K562 (cell line): ENCODE data around the gene PDHX.

ENCODE experiments used
- AFF4 ChIP-seq: sonication (generic); formaldehyde crosslinking; IDR thresholded peaks from 2 replicates; pipeline ENCODE4 v1.8.0; 2023; ENCODE audit warnings: mild to moderate bottlenecking, missing genetic modification reagents
- CTCF ChIP-seq, 3 experiments: IDR thresholded peaks in 2 of 3; conservative IDR thresholded peaks in 1 of 3; 2 replicates each; pipeline ENCODE4 v1.5.1; 2011 to 2012; ENCODE audit warnings: low read length in 3 of 3, mild to moderate bottlenecking in 3 of 3, control low read depth in 2 of 3, improper control_type of control experiment in 1 of 3, inconsistent platforms in 1 of 3, low read depth in 1 of 3, mixed read lengths in 1 of 3, moderate library complexity in 1 of 3; ENCODE audit not compliant: insufficient read depth in 2 of 3
- E2F4 ChIP-seq: sonication (generic); formaldehyde crosslinking; IDR thresholded peaks from 2 replicates; pipeline ENCODE4 v1.8.0; 2022; ENCODE audit warnings: mild to moderate bottlenecking, low read depth, missing genetic modification reagents
- GATA2 ChIP-seq: sonication (generic); formaldehyde crosslinking; IDR thresholded peaks from 2 replicates; pipeline ENCODE4 v1.4.0; 2020; ENCODE audit warnings: mild to moderate bottlenecking, missing genetic modification reagents
- NFYB ChIP-seq: IDR thresholded peaks from 2 replicates; pipeline ENCODE4 v1.6.1; 2011; ENCODE audit warnings: mild to moderate bottlenecking, moderate library complexity; ENCODE audit not compliant: insufficient read length; ENCODE audit errors: extremely low read depth
- SREBF2 ChIP-seq: sonication (generic); formaldehyde crosslinking; IDR thresholded peaks from 2 replicates; pipeline ENCODE4 v1.4.0; 2020; ENCODE audit warnings: mild to moderate bottlenecking, missing genetic modification reagents
- STAT6 ChIP-seq: sonication (generic); formaldehyde crosslinking; IDR thresholded peaks from 2 replicates; pipeline ENCODE4 v1.8.1; 2023; ENCODE audit warnings: mild to moderate bottlenecking, missing genetic modification reagents
- YY1 ChIP-seq, 3 experiments: IDR thresholded peaks; 2 replicates each; pipeline ENCODE4 v1.6.1; 2011; ENCODE audit warnings: low read length in 2 of 3, mild to moderate bottlenecking in 2 of 3, moderate library complexity in 2 of 3, borderline replicate concordance in 1 of 3, control low read depth in 1 of 3, low read depth in 1 of 3; ENCODE audit not compliant: insufficient read depth in 3 of 3, insufficient replicate concordance in 2 of 3, control insufficient read depth in 1 of 3, insufficient read length in 1 of 3; ENCODE audit errors: extremely low read depth in 1 of 3
- ZNF274 ChIP-seq: IDR thresholded peaks from 2 replicates; pipeline ENCODE4 v1.6.1; 2011; ENCODE audit warnings: low read depth, mild to moderate bottlenecking, low read length, moderate library complexity, borderline replicate concordance
- ZNF354B ChIP-seq: fragments of 250-450 bp; sonication (Bioruptor Pico); IDR thresholded peaks from 2 replicates; pipeline ENCODE4 v1.4.0; 2020
- ZNF444 ChIP-seq: fragments of 250-450 bp; sonication (Bioruptor Pico); IDR thresholded peaks from 2 replicates; pipeline ENCODE4 v1.4.0; 2020; ENCODE audit warnings: mild to moderate bottlenecking, moderate library complexity

GRCh38 chr11:34886609-34887008, 29.8 kb upstream of the PDHX start:
- TF ChIP-seq GATA2 (CRISPR knock-in tag) (no peak), AFF4 (CRISPR knock-in tag) (no peak), SREBF2 (CRISPR knock-in tag) (no peak), ZNF274 (no peak), NFYB (no peak), ZNF354B (CRISPR knock-in tag) (no peak), STAT6 (CRISPR knock-in tag) (no peak), CTCF (IDR thresholded peaks at IDR 0.05 in 2 of 3, conservative IDR thresholded peaks at IDR 0.05 in 1 of 3; ENCODE audit: insufficient read depth in 2 of 3, low read depth in 1 of 3, low read length in 3 of 3) (no peak), YY1 (IDR thresholded peaks at IDR 0.05; ENCODE audit: borderline replicate concordance in 1 of 3, control insufficient read depth in 1 of 3, extremely low read depth in 1 of 3, insufficient read depth in 3 of 3, insufficient read length in 1 of 3, insufficient replicate concordance in 2 of 3, low read depth in 1 of 3, low read length in 2 of 3) (no peak), E2F4 (no peak), ZNF444 (CRISPR knock-in tag) (no peak)
